ENCODE measurements around the gene NIT2. TPM values are rescaled to one million over a fixed set of nuclear protein-coding genes. Genes with fewer than 3 reads are reported as not detected.

The NIT2 gene
- total RNA-seq, 2 donors from 2014 or later = 35.5 to 48.1 TPM

- Histone ChIP-seq H3K27ac (ENCODE audit: low read depth, low read length) (no peak overlapping the region), H3K27me3 (ENCODE audit: control insufficient read depth, insufficient read depth, low read length, poor library complexity, severe bottlenecking) (no peaks in the 10 kb centered on the region), H3K9ac (ENCODE audit: extremely low read depth, low read length, poor library complexity, severe bottlenecking) (no peak overlapping the region), H3K4me3 (ENCODE audit: low read length) (no peak overlapping the region), H3K9me3 (ENCODE audit: control insufficient read depth, low read length) (peaks cover 3% of the 10 kb centered on the region), H3K4me1 (ENCODE audit: control insufficient read depth, insufficient read depth, low read length) (no peaks in the 10 kb centered on the region), H3K36me3 (ENCODE audit: control insufficient read depth, insufficient read depth, low read length) (peaks cover 53% of the 10 kb centered on the region)
- 88 to 94% methylated on average over 2 to 10 of the region's 10 CpGs for WGBS, 2 experiments (ENCODE audit: insufficient coverage in 1 of 2, insufficient read length in 1 of 2)
- Mint-ChIP-seq H3K27ac (no peak overlapping the region), H3K4me3 (no peak overlapping the region), H3K27me3 (ENCODE audit: insufficient read depth) (no peaks in the 10 kb centered on the region), H3K4me1 (peaks cover 4% of the 10 kb centered on the region), H3K9me3 (peaks cover 10% of the 10 kb centered on the region), H3K36me3 (ENCODE audit: low read depth) (peaks cover 71% of the 10 kb centered on the region)
- DNase-seq = no peak
- TF ChIP-seq CTCF (conservative IDR thresholded peaks at IDR 0.05) = no peak
Observed at GRCh38 chr3:100352296-100353231, 18.0 kb downstream of the NIT2 start.

DNA sequence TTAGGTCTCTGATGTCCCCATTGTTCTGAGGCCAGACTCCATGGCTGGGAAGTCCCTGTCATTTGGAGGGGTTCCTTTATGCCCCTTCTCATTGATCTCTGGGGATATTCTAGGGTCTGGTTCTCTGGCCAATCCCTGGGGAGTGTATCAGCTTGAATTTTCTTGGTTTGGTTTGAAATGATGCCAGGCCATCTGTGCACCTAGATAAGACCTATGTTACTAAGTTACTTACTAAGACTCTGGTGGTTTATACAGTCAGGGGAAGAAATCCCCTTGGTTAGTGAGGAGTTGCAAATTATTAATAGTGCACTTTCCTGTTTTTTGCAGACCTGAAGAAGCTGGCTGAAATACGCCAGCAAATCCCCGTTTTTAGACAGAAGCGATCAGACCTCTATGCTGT is 20.3 kb downstream of the NIT2 start:
- no peak for TF ChIP-seq CTCF (conservative IDR thresholded peaks at IDR 0.05)
- Histone ChIP-seq H3K9ac (ENCODE audit: extremely low read depth, low read length, poor library complexity, severe bottlenecking) (no peak overlapping the region), H3K4me3 (ENCODE audit: low read length) (no peak overlapping the region), H3K27ac (ENCODE audit: low read depth, low read length) (no peak overlapping the region), H3K27me3 (ENCODE audit: control insufficient read depth, insufficient read depth, low read length, poor library complexity, severe bottlenecking) (no peaks in the 10 kb centered on the region), H3K4me1 (ENCODE audit: control insufficient read depth, insufficient read depth, low read length) (no peaks in the 10 kb centered on the region), H3K9me3 (ENCODE audit: control insufficient read depth, low read length) (peaks cover 3% of the 10 kb centered on the region), H3K36me3 (ENCODE audit: control insufficient read depth, insufficient read depth, low read length) (peaks cover 40% of the 10 kb centered on the region)
- H3K9me3 Mint-ChIP-seq = peaks cover 10% of the 10 kb centered on the region
- 99 to 100% methylated on average over 2 to 3 of the region's 3 CpGs for WGBS, 2 experiments (ENCODE audit: insufficient coverage in 1 of 2, insufficient read length in 1 of 2)
- DNase-seq = no peak
- no peaks in the 10 kb centered on the region for H3K4me1 Mint-ChIP-seq
- no peak overlapping the region for H3K4me3 Mint-ChIP-seq
- H3K27me3 Mint-ChIP-seq (ENCODE audit: insufficient read depth) = no peaks in the 10 kb centered on the region
- H3K27ac Mint-ChIP-seq = no peak overlapping the region
- peaks cover 61% of the 10 kb centered on the region for H3K36me3 Mint-ChIP-seq (ENCODE audit: low read depth)

DNA sequence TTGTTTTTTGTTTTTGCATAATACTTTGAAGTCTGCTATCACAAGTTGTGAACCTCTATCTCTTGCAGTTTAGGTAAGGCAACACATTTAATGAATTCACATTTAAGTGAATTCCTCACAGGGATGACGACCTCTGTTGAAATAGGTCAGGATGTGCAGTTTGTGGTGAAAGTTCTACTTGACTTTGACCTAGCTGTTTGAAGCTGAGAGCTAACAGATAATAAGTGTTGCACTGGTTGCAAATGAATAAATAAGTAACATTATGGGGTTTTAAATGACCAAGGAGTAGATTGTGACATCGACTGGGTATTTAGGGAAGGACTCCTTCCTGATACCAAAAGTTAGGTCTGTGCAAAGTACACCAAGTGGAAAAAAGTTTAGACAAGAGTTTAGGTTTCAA is 23.9 kb downstream of the NIT2 start:
- 89 to 91% methylated on average over 2 of the region's 2 CpGs for WGBS, 2 experiments (ENCODE audit: insufficient coverage in 1 of 2, insufficient read length in 1 of 2)
- no peaks in the 10 kb centered on the region for H3K27me3 Mint-ChIP-seq (ENCODE audit: insufficient read depth)

More for the DNA sequence above, 23.9 kb downstream of the NIT2 start:
- TF ChIP-seq CTCF (conservative IDR thresholded peaks at IDR 0.05) = no peak
- H3K9me3 Mint-ChIP-seq = peaks cover 6% of the 10 kb centered on the region
- no peaks in the 10 kb centered on the region for H3K4me1 Mint-ChIP-seq
- H3K4me3 Mint-ChIP-seq = no peak overlapping the region
- Histone ChIP-seq H3K27ac (ENCODE audit: low read depth, low read length) (no peak overlapping the region), H3K9me3 (ENCODE audit: control insufficient read depth, low read length) (peaks cover 15% of the 10 kb centered on the region), H3K9ac (ENCODE audit: extremely low read depth, low read length, poor library complexity, severe bottlenecking) (no peak overlapping the region), H3K4me3 (ENCODE audit: low read length) (no peak overlapping the region), H3K36me3 (ENCODE audit: control insufficient read depth, insufficient read depth, low read length) (peaks cover 52% of the 10 kb centered on the region), H3K4me1 (ENCODE audit: control insufficient read depth, insufficient read depth, low read length) (no peaks in the 10 kb centered on the region), H3K27me3 (ENCODE audit: control insufficient read depth, insufficient read depth, low read length, poor library complexity, severe bottlenecking) (no peaks in the 10 kb centered on the region)
- H3K27ac Mint-ChIP-seq = no peak overlapping the region
- DNase-seq = no peak
- H3K36me3 Mint-ChIP-seq (ENCODE audit: low read depth) = peaks cover 61% of the 10 kb centered on the region
